HG02763 (cell line): Measurements from ENCODE around the gene RET.

ENCODE experiments used
- ATAC-seq: cut with Tn5 transposase; IDR thresholded peaks from one replicate; pipeline ENCODE4 v1.9.1; 2021; ENCODE audit warnings: mild to moderate bottlenecking, moderate library complexity; ENCODE audit not compliant: unreplicated experiment

RET gene

DNA sequence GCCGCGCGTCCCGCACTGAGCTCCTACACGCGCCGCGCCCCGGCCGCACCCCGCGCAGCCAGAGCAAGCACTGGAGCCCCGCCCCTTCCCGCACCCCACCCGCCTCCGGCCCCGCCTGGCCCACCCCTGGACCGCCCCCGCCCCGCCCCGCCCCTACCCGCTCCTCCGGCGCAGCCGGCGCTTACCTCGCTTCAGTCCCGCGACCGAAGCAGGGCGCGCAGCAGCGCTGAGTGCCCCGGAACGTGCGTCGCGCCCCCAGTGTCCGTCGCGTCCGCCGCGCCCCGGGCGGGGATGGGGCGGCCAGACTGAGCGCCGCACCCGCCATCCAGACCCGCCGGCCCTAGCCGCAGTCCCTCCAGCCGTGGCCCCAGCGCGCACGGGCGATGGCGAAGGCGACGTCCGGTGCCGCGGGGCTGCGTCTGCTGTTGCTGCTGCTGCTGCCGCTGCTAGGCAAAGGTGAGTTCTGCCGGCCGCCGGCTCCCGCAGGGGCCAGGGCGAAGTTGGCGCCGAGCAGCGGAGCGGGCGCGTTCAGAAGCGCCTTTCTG lies at the start of gene RET:
RET (plus strand) TSS at position 194 of the 545 bp plus-strand sequence; CDS start at position 384, 190 bp downstream.
- no peak for ATAC-seq

DNA sequence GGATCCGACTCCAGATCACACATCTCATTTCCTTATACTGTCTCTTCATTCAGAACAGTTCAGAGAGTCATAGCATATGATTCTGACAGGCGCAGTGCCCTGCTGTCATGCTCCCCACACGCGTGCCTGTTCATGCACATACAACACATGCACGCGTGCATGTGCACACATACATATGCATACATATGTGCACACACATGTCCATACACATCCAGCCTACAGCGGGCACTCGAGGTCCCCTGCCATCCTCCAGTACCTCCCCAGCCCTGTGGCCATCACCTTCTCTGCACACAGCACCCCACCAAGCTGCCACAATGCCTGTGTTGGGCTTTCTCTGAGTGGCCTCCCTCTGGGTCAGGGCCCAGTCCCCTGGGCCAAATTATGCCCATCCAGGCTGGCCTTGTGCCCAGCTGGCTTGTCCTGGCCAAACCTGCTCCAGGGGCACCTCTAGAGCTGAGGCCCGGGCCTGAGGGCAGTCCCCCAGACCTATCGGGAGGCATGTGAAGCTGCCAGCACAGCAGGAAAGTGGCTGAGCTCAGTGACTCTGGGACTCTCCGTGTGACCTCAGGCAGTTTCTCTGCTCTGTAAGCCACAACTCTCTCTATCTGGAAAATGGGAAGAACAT lies 49.4 kb upstream of the RET start:
- no peak for ATAC-seq

DNA sequence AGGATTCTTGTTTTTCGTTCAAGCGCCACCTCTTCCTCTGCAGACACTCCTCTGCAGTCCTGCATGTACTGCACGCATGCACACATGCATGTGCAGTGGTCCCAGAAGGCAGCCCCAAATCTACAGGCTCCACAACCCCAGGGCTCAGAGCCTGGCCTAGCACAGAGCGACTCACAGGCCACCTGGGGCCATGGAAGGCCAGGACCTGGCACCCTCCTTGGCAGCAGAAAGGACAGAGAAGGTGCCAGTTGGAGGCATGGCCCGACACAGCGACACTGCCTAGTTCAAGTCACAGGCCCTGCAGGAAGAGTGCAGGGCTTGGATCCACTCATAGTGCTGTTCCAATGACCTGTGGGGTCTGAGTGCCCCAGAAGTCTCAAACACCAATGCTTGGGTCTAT lies 48.7 kb upstream of the RET start:
- no peak for ATAC-seq

DNA sequence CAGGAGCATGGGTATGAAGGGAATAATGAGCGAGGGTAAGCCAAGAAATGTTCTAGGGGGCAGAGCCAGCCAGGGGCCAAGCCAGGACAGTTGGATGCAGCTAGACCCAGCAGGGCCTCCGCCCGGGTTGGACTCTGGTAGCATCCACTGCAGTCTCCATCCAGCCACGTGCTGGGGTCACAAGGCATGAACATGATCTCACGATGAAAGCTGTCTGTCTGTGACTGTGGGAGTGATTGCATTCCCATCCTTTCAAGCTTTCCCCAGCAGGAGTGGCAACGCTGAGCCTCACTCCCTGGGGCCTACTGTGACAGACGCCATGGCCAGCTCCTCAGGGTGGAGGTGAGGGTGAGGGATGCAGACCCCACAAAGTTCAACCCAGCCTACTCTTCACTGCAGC lies 47.8 kb upstream of the RET start:
- no peak for ATAC-seq

DNA sequence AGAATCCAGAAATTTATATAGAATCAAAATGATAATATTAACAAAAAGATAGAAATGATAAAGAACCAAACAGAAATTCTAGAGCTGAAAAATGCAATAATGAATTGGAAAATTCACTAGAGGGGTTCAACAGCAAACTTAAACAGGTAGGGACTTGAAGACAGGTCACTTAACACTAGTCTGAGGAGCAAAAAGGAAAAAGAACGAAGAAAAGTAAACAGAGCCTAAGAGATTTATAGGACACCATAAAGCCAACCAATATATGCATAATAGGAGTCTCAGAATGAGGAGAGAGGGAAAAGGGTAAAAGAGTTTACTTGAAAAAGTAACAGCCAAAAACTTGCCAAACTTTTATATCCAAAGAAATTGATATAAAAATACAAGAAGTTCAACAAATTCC lies 44.3 kb upstream of the RET start:
- ATAC-seq, result no peak

DNA sequence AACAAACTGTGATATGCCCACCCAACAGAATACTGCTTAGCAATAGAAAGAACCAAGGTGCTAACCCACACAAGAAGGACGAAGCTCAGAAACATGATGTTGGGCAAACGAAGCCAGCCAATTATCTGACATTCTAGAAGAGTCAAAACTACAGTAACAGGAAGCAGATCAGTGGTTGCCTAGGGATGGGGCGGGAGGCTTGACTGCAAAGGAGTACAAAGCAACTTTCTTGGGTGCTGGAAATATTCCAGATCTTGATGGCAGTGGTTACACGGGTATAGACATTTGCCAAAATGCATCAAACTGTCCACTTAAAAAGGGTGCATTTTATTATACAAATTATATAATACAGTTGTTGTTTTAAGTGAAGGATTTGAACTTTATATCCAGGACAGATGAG lies 41.1 kb upstream of the RET start:
- no peak for ATAC-seq

DNA sequence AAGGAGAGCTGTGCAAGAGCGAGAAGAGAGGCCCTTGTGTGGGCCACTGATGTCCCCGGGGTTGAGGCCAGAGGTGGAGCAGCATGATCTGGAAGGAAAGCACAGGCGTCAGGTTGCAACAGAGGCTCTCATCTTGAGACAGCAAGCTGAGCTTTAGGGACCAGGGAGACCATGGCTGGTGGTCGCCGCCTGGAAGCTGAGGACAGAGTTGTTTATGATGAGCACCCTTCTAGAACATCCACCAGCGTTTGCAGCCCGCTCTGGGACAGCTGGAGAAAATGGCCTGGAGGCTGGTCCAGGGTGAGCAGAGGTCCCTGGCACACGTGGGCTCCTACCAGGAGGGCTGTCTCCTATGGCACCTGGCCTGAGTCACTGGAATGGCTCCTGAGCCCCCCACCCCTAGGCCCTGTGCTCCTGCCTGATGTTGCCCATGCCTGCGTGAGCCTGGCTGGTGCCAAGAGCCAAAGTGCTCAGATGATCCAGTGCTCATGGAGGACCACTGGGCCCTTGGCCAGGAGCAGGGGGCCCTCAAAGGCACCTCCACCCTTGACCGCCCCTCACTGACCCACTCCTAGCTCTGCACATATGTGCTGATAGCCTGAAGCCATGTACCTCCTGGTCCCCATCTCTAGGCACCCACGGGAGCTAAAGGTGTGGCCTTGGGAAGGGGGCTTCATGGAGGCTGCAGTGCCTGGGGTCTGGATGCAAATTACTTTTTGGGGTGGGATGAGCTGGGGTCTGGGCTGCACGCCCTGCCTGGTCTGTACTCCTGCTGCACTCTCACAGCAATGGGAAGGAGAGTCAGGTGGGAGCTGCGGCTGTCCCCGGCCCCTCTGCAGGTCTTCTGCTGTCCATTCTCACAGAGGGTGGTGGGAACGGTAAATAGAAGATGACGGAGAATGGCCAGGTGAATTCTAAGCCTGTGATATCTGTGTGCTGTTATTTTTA lies 40.1 kb upstream of the RET start:
- no peak for ATAC-seq

DNA sequence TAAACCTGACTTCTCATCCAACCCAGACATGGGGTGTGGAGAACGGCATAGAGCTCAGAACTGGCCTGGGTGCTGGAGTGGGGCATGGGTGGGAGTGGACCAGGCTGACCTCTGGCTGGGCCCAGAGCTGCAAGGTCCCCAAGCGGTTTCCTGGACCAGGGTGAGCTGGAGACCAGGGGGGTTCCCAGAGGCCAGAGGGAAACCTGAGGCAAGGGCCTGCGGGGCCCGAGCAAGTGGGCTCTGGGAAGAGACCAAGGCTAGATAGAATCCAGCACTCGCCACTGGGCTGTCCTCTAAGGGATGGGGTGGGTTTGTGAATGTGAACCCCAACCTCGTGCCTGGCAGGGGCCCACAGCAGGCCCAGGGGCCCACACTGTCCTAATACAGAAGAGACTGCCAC lies 39.4 kb upstream of the RET start:
- no peak for ATAC-seq

DNA sequence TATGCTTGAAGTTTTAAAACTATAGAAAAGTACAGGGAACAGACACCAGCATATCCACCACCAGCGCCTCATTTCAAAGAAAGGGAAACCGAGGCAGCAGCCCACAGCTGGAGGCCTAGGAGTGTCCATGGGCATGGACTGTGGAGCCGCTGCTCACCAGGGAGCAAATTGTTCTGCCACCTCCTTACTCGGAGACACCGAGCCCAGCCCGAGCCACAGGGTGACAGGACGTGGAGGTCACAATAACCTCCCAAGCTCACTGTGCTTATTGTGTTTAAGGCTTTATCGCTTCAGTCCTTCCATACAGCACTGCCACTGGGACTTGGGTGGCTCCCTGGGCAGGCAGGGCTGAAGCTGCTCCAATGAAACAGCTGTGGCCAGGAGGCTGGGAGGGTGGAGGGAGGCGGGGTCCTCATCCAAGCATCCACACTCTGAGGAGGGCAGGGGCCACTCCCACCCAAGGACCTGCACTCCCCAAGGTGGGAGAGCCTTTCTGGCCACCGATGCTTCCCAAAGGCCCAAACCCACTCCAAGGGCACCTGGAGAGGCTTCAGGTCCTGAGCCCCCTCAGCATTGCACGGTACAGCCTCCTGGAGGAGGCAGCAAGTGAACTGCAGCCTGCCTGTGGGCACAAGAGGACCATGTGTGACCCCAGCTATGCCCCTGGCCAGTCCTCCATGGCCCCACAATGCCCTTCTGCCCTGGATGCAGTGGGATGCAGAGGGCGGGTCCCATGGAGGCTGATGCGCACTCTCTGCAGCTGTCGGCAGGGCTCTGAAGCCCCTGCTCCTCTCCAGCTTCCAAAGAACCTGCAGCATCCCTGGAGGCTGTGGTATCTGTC lies 38.7 kb upstream of the RET start:
- no peak for ATAC-seq

DNA sequence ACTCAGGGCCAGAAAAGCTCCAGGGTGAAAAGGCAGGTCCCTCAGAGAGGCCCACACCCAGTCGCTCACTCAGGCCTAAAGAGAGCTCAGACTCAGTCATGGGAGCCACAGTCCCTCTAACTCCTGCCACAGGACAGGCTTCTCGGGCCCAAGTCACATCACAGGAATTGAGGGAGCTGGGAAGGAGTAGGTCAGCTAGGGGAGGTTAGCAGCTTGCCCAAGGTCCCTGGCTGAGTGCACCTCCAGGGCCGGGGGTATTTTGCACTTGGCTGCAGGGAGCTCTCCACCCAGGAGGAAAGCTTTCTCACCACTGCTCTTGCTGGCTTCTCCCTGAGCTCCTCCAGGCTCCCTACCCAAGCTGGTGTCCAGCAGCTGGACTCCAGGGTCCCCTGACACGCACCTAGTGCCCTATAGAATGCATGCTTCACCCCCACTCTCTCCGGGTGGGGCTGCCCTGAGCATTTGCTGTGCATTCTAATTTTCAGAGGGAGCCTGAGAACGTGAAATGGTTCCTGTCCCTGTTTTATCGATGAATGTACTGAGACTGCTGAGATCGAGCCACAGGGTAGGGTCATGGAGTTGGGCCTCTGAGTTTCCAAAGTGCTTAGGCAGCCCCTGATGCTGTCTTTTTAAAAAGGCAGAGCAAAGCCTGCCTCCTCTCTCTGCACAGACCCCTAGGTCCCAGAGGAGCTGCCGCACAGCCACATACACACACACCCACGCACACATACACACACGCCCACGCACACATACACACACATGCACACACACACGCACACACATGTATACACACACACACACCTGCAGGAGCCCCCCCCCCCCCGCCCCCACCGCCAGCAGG lies 37.9 kb upstream of the RET start:
- ATAC-seq, result no peak

DNA sequence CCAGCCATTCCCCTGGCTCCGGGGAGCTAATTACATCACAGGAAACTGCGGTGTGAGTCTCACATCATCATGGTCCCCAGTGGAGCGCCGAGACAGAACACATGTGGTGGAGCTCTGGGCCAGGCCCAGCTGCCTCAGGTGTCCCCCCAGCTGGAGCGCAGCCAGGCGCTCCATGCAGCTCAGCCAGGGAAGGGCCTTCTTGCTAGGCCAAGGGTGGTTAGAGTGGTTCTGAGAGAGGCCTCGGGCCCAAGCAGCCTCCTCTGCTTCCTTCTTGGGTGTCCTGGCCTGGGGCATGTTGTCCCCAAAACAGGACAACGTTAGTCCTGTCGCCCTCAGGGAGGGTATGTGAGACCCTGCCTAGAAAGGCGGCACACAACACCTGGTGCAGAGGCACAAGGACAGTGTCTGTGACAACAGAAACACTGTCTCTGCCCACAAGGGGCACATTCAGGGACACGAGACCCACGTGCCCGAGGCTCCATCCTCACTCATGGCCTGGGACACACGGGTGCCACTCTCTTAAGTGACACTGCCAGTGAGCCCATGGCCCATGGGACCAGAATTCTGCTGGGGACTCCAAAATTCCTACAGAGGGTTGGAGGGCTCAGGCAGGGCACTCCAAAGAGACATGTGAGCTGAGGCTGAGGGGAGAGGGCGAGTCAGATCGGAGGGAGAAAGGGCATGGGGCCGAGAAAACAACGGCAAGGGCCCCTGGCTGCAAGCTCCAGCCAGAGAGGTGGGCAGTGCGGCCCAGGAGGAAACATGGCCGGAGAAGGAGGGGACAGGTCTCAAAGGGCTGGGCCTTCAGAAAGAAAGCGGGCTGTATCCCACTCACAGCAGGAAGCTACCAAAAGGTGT lies 37.0 kb upstream of the RET start:
- ATAC-seq, result no peak

DNA sequence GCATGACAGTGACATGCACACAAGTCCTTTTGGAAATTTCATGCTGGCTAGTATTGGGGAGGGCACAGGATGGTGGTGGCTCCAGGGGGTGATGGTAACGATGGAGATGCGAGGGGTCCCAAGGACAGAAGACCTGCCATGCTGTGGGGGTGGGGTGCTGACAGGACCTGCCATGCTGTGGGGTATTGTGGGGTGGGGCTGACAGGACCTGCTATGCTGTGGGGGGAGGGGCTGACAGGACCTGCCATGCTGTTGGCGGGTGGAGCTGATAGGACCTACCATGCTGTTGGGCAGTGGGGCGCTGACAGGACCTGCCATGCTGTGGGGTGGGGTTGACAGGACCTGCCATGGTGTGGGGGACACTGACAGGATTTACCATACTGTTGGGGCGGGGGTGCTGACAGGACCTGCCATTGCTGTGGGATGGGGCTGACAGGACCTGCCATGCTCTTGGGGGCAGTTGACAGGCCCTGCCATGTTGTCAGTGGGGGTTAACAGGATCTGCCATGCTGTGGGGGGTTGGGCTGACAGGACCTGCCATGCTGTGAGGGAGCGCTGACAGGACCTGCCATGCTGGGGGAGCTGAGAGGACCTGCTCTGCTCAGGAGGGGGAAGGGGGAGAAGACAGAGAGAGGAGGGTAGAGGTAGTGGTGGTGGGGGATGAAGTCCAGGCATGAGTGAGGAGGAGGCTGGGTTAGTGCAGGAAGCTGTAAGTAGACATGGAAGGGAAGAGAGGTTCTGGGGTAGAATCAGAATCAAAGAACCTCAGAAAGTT lies 36.2 kb upstream of the RET start:
- ATAC-seq, result no peak

DNA sequence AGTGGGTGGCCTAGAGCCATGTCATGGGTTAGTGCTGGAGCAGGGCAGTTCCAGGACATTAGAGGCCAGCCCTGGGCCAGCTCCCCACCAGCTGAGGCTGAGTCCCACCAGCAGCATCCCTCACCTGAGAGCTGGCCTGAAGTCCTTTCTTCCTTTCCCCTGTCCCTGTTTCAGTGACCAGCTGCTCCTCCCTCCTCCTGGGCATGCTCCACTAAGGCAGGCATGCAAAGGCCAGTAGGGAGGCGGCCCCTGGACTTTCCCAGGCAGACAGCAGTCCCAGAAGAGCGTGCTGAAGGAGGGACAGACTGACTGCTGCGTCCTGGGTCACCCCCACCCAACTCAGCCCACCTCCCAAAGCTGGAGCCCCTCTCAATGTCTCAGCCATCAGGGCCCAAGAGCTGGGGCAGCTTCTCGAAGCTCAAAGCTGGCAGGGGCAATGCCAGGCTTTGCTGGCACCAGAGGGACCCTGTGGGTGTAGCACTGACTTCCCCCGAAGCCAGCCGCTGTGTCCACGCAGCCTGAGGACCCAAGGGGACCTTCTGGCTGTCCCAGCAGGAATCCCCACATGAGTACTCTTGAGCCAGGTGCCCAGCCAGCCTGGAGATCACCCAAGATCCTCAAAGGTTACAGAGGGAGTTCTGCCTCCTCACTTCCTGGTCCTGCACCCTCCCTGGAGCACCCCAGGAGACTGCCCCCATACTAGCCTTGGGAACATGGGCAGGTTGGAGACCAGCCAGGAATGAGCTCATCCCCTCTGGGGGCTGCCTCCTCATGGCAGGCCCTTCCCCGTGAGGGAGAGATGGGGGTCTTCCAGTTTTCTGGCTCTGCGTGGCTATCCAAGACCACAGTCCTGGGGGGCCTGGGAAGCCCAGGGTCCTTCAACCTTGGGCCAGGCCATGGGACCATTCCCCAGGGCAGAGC lies 35.2 kb upstream of the RET start:
- no peak for ATAC-seq

DNA sequence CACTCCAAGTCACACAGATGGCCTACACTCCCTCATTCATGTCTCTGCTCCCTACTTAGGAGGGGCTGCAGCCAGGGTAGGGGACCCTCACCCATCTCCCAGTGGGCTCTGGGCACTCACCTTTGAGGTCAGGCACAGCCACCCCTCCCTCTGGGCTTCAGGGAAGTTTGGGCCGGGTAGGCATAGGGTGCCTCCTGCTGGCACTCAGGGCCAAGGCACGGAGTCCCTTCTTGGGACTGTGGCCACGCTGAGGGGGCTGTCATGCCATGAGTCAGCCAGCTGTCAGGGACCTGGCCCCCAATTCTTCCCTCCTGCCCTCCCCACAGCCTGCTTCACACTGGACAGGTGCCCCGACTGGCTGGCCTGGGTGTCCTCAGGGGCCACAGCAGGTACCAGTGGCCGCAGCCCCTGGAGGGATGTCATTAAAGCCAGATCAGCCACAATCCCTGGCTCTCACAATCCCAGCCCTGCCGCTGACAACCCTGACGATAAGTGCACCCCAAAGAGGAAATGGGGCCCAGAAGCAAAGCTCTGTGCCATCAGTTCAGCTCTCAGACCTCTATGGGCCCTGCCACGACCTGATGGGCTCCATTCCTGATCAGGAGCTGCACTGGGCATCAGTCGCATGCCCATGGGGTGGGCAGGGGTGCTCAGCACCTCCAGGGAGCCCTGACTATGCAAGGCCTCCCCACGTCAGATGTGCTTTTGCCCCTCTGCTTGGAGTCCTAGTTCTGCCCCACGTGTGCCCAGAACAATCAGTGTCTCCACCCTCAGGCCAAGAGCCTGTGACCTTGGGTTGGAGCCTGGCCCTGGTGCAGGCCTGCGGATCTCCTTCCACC lies 34.1 kb upstream of the RET start:
- no peak for ATAC-seq

DNA sequence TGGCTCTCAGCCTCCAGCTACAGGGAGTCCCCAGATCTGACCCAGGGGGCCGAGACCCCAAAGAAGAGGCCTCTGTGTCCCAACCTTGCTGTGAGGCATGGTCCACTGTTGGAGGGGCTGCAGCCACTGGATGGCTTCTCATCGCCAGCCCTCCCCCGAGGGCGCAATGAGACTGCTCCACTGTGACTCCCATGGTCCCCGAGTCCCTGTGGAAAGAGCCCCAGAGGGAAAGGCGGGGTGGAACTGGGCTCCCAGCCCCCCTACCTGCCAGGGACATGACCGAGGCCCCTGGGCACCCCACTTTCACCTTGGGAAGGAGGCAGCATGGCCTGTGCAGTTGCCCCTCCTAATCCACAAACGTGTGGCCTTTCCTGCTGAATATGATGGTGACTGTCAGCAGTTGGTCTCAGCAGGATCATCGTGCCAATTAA lies 33.5 kb upstream of the RET start:
- no peak for ATAC-seq

DNA sequence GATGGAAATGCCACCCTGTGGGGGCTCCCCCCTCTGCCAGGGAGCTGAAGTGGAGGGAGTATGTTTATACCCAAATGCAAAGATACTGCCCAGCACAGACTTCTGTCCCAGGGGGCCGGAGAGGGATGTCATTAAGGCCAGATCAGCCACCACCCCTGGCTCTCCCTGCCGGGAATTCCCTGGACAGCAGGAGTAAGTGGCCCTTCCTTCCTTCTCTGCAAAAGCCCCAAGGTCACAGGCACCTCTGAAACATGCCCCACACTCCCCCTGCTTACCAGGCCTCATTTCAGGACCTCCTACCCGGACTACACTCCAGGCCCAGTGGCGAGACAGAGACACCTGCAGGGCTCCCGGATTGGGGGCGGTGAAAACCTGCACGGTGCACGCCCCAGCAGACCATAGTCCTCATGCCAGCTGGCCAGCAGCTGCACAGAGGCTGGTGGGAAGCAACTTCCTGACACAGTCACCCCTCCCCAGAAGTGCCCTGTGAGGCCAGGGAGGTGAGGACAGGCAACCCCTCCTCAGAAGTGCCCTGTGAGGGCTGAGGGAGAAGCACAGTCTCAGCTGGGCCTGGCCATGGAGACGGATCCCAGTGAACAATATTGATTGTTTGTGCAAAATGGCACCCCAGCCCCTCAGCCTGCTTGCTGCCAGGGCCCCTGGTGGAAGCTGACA lies 33.0 kb upstream of the RET start:
- ATAC-seq, result no peak
